ENCODE results near the gene EXOC4.

GRCh38 chr7:133234961-133235875, 17.7 kb upstream of the EXOC4 start:
- TF ChIP-seq CTCF (IDR thresholded peaks at IDR 0.05) (no peak), POLR2A (IDR thresholded peaks at IDR 0.05) (no peak)
